ENCODE results near the gene IPPK.

DNA sequence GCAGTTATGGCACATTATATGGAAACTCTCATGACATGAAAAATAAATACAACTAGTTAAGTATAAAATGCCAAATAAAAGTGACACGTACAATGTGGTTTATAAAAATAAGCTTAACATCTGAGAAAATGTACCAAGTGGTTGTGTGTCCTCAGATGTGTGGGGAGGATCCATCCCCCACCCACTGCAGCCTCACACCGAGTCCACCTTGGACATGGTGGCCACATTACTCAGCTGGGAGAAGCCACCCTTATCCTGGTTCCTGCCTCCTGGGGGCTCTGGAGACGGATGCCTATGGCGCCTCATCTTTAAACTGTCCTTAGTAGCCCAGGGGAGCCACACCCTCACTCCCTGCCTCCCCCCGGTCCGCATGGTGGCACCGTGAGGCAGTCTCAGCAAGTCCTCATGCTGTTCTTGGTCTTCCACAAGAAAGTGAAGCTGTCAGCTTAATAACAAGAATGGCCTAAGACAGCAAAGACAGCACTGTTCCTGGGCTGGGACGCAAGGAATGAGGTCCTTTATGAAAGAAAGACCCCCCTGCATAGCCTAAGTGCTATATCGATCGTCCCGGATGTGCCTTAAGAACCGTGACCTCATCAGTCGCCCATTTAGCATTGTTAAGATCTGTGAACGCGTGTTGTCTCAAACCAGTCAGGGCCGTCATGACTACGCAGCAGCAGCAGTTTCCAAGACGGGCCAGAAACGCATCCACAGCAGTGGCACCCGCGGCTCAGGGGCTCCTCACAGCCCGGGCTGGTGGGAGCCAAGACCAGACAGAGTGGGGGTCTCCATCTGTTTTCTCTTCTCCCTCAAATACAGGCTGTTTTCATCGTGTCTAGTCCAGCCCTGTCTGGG, 56.4 kb downstream of the IPPK start:
- TF ChIP-seq, protein P1, sequence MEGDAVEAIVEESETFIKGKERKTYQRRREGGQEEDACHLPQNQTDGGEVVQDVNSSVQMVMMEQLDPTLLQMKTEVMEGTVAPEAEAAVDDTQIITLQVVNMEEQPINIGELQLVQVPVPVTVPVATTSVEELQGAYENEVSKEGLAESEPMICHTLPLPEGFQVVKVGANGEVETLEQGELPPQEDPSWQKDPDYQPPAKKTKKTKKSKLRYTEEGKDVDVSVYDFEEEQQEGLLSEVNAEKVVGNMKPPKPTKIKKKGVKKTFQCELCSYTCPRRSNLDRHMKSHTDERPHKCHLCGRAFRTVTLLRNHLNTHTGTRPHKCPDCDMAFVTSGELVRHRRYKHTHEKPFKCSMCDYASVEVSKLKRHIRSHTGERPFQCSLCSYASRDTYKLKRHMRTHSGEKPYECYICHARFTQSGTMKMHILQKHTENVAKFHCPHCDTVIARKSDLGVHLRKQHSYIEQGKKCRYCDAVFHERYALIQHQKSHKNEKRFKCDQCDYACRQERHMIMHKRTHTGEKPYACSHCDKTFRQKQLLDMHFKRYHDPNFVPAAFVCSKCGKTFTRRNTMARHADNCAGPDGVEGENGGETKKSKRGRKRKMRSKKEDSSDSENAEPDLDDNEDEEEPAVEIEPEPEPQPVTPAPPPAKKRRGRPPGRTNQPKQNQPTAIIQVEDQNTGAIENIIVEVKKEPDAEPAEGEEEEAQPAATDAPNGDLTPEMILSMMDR (IDR thresholded peaks at IDR 0.05), result no peak
- TF ChIP-seq POLR2A (IDR thresholded peaks at IDR 0.05), result no peak

Measured in testis (tissue), 2 donors.